ENCODE measurements around the gene SDCBP2. TPM values are rescaled to one million over a fixed set of nuclear protein-coding genes. Genes with fewer than 3 reads are reported as not detected.

Gene SDCBP2
- total and polyA plus RNA-seq, 7 experiments from 2014 or later = 1.0 to 3.6 (median 1.4) TPM

GRCh38 chr20:1338096-1338495 lies 9.2 kb upstream of the SDCBP2 start:
- no peaks in the 10 kb centered on the region for H3K9me3 ChIP-seq (ENCODE audit: control insufficient read depth in 2 of 3, low read length in 3 of 3)
- Mint-ChIP-seq H3K9me3 (no peaks in the 10 kb centered on the region), H3K36me3 (peaks cover 0 to 9% (median 5%) of the 10 kb centered on the region in 5 donors), H3K4me3 (no peak overlapping the region), H3K27ac (peak overlapping the region in 2 of 9 donors; percentile 62 to 90), H3K27me3 (no peaks in the 10 kb centered on the region), H3K4me1 (peaks cover 15 to 42% (median 32%) of the 10 kb centered on the region in 7 donors)
- no peaks in the 10 kb centered on the region for H3K27me3 ChIP-seq (ENCODE audit: control insufficient read depth in 2 of 2, insufficient read depth in 2 of 2, low read length in 2 of 2)
- ChIA-PET CTCF (interaction anchor here (1.0 kb wide), 1 partner anchor 26 kb away, joined by 4 read pairs; no protein-coding TSS in a partner anchor), POLR2A (interaction anchor here (0.7 to 1.1 kb wide), 2 partner anchors 13 to 24 kb away, joined by 3 read pairs; no protein-coding TSS in a partner anchor)
- H3K27ac ChIP-seq (ENCODE audit: low read depth, low read length) = no peak overlapping the region
- ATAC-seq = no peak
- DNase-seq = no peak
- intact Hi-C loops (cut with micrococcal nuclease) = no loop called here
- no peak overlapping the region for H3K4me3 ChIP-seq (ENCODE audit: low read length)
- H3K36me3 ChIP-seq (ENCODE audit: control insufficient read depth in 2 of 3, insufficient read depth in 3 of 3, low read length in 3 of 3) = peaks cover 0 to 9% (median 0%) of the 10 kb centered on the region in 3 experiments
- peaks cover 0 to 11% of the 10 kb centered on the region in 2 donors for H3K4me1 ChIP-seq (ENCODE audit: control insufficient read depth in 2 of 2, insufficient read depth in 2 of 2, low read length in 2 of 2)

GRCh38 chr20:1337441-1337840 lies 8.5 kb upstream of the SDCBP2 start:
- H3K27ac ChIP-seq (ENCODE audit: low read depth, low read length) = no peak overlapping the region
- Mint-ChIP-seq H3K27ac (peak overlapping the region in 5 of 9 donors; percentile 58 to 90 (median 62)), H3K4me1 (peaks cover 15 to 46% (median 35%) of the 10 kb centered on the region in 7 donors), H3K36me3 (peaks cover 0 to 11% (median 3%) of the 10 kb centered on the region in 5 donors), H3K9me3 (no peaks in the 10 kb centered on the region), H3K27me3 (no peaks in the 10 kb centered on the region), H3K4me3 (peak overlapping the region in 3 of 10 donors; percentile 10 to 45 (median 19))
- ChIA-PET POLR2A (interaction anchor here (1.1 kb wide), 1 partner anchor 24 kb away, joined by 3 read pairs; no protein-coding TSS in a partner anchor), CTCF (no interaction called here)
- H3K4me1 ChIP-seq (ENCODE audit: control insufficient read depth in 2 of 2, insufficient read depth in 2 of 2, low read length in 2 of 2) = peaks cover 0 to 11% of the 10 kb centered on the region in 2 donors
- no peak for ATAC-seq
- DNase-seq = no peak
- no peak overlapping the region for H3K4me3 ChIP-seq (ENCODE audit: low read length)
- peaks cover 0 to 16% (median 0%) of the 10 kb centered on the region in 3 experiments for H3K36me3 ChIP-seq (ENCODE audit: control insufficient read depth in 2 of 3, insufficient read depth in 3 of 3, low read length in 3 of 3)
- no peaks in the 10 kb centered on the region for H3K27me3 ChIP-seq (ENCODE audit: control insufficient read depth in 2 of 2, insufficient read depth in 2 of 2, low read length in 2 of 2)
- H3K9me3 ChIP-seq (ENCODE audit: control insufficient read depth in 2 of 3, low read length in 3 of 3) = no peaks in the 10 kb centered on the region
- intact Hi-C loops (cut with micrococcal nuclease) = loop anchor here in 1 of 2 donors (2.0 kb wide), 1 partner anchor 55 kb away; the partner anchor contains the start of gene FKBP1A

GRCh38 chr20:1336699-1337367 lies 7.9 kb upstream of the SDCBP2 start:
- peak in 3 of 9 donors; percentile 22 to 33 (median 24) for DNase-seq
- Histone ChIP-seq H3K27ac (ENCODE audit: low read depth, low read length) (peak overlapping the region; percentile 48), H3K4me3 (ENCODE audit: low read length) (no peak overlapping the region), H3K4me1 (ENCODE audit: control insufficient read depth in 2 of 2, insufficient read depth in 2 of 2, low read length in 2 of 2) (peaks cover 0 to 11% of the 10 kb centered on the region in 2 donors), H3K36me3 (ENCODE audit: control insufficient read depth in 2 of 3, insufficient read depth in 3 of 3, low read length in 3 of 3) (peaks cover 0 to 17% (median 0%) of the 10 kb centered on the region in 3 experiments), H3K27me3 (ENCODE audit: control insufficient read depth in 2 of 2, insufficient read depth in 2 of 2, low read length in 2 of 2) (no peaks in the 10 kb centered on the region), H3K9me3 (ENCODE audit: control insufficient read depth in 2 of 3, low read length in 3 of 3) (no peaks in the 10 kb centered on the region)
- peaks cover 15 to 46% (median 37%) of the 10 kb centered on the region in 7 donors for H3K4me1 Mint-ChIP-seq
- no peaks in the 10 kb centered on the region for H3K27me3 Mint-ChIP-seq
- peaks cover 0 to 13% (median 0%) of the 10 kb centered on the region in 5 donors for H3K36me3 Mint-ChIP-seq
- ChIA-PET CTCF (no interaction called here), POLR2A (interaction anchor here (1.3 to 1.4 kb wide), 3 partner anchors 10 to 17 kb away, joined by 3 to 6 read pairs (median 4); no protein-coding TSS in a partner anchor)
- ATAC-seq = peak; percentile 54
- intact Hi-C loops (cut with micrococcal nuclease) = loop anchor here in 1 of 2 donors (2.0 kb wide), 1 partner anchor 56 kb away; the partner anchor contains the start of gene FKBP1A
- H3K27ac Mint-ChIP-seq = peak overlapping the region; percentile 54 to 91 (median 78)
- H3K4me3 Mint-ChIP-seq = peak overlapping the region; percentile 27 to 70 (median 56)
- H3K9me3 Mint-ChIP-seq = no peaks in the 10 kb centered on the region

- ATAC-seq (no peak), DNase-seq (no peak)
- no peaks in the 10 kb centered on the region for H3K9me3 ChIP-seq (ENCODE audit: control insufficient read depth in 2 of 3, low read length in 3 of 3)
- Mint-ChIP-seq H3K36me3 (peaks cover 0 to 15% (median 0%) of the 10 kb centered on the region in 5 donors), H3K9me3 (no peaks in the 10 kb centered on the region), H3K27ac (peak overlapping the region in 8 of 9 donors; percentile 62 to 91 (median 81)), H3K4me1 (peaks cover 17 to 50% (median 42%) of the 10 kb centered on the region in 7 donors), H3K4me3 (peak overlapping the region in 4 of 10 donors; percentile 28 to 65 (median 56)), H3K27me3 (no peaks in the 10 kb centered on the region)
- peak overlapping the region; percentile 40 for H3K27ac ChIP-seq (ENCODE audit: low read depth, low read length)
- H3K4me3 ChIP-seq (ENCODE audit: low read length) = no peak overlapping the region
- peaks cover 0 to 11% of the 10 kb centered on the region in 2 donors for H3K4me1 ChIP-seq (ENCODE audit: control insufficient read depth in 2 of 2, insufficient read depth in 2 of 2, low read length in 2 of 2)
- POLR2A ChIA-PET = interaction anchor here (1.3 to 1.4 kb wide), 3 partner anchors 9 to 16 kb away, joined by 3 to 6 read pairs (median 4); no protein-coding TSS in a partner anchor
- no peaks in the 10 kb centered on the region for H3K27me3 ChIP-seq (ENCODE audit: control insufficient read depth in 2 of 2, insufficient read depth in 2 of 2, low read length in 2 of 2)
- CTCF ChIA-PET = interaction anchor here (0.6 kb wide), 1 partner anchor 20 kb away, joined by 3 read pairs; no protein-coding TSS in a partner anchor
- intact Hi-C loops (cut with micrococcal nuclease) = loop anchor here in 1 of 2 donors (2.0 kb wide), 1 partner anchor 57 kb away; the partner anchor contains the start of gene FKBP1A
- peaks cover 0 to 21% (median 0%) of the 10 kb centered on the region in 3 experiments for H3K36me3 ChIP-seq (ENCODE audit: control insufficient read depth in 2 of 3, insufficient read depth in 3 of 3, low read length in 3 of 3)
Measured at GRCh38 chr20:1335961-1336698, 7.2 kb upstream of the SDCBP2 start.

GRCh38 chr20:1334761-1335160 lies 5.8 kb upstream of the SDCBP2 start:
- Histone ChIP-seq H3K27ac (ENCODE audit: low read depth, low read length) (no peak overlapping the region), H3K9me3 (ENCODE audit: control insufficient read depth in 2 of 3, low read length in 3 of 3) (no peaks in the 10 kb centered on the region), H3K36me3 (ENCODE audit: control insufficient read depth in 2 of 3, insufficient read depth in 3 of 3, low read length in 3 of 3) (peaks cover 0 to 30% (median 0%) of the 10 kb centered on the region in 3 experiments), H3K4me3 (ENCODE audit: low read length) (no peak overlapping the region), H3K4me1 (ENCODE audit: control insufficient read depth in 2 of 2, insufficient read depth in 2 of 2, low read length in 2 of 2) (peaks cover 0 to 21% of the 10 kb centered on the region in 2 donors), H3K27me3 (ENCODE audit: control insufficient read depth in 2 of 2, insufficient read depth in 2 of 2, low read length in 2 of 2) (no peaks in the 10 kb centered on the region)
- intact Hi-C loops (cut with micrococcal nuclease) = no loop called here
- ChIA-PET POLR2A (no interaction called here), CTCF (no interaction called here)
- Mint-ChIP-seq H3K4me1 (peaks cover 26 to 62% (median 55%) of the 10 kb centered on the region in 7 donors), H3K27me3 (no peaks in the 10 kb centered on the region), H3K36me3 (peaks cover 0 to 20% (median 0%) of the 10 kb centered on the region in 5 donors), H3K4me3 (no peak overlapping the region), H3K9me3 (no peaks in the 10 kb centered on the region), H3K27ac (peak overlapping the region in 2 of 9 donors; percentile 16 to 64)
- DNase-seq (no peak), ATAC-seq (no peak)

GRCh38 chr20:1334370-1334731 lies 5.4 kb upstream of the SDCBP2 start:
- Histone ChIP-seq H3K4me1 (ENCODE audit: control insufficient read depth in 2 of 2, insufficient read depth in 2 of 2, low read length in 2 of 2) (peaks cover 0 to 21% of the 10 kb centered on the region in 2 donors), H3K36me3 (ENCODE audit: control insufficient read depth in 2 of 3, insufficient read depth in 3 of 3, low read length in 3 of 3) (peaks cover 0 to 30% (median 0%) of the 10 kb centered on the region in 3 experiments), H3K4me3 (ENCODE audit: low read length) (no peak overlapping the region), H3K27me3 (ENCODE audit: control insufficient read depth in 2 of 2, insufficient read depth in 2 of 2, low read length in 2 of 2) (no peaks in the 10 kb centered on the region), H3K27ac (ENCODE audit: low read depth, low read length) (no peak overlapping the region), H3K9me3 (ENCODE audit: control insufficient read depth in 2 of 3, low read length in 3 of 3) (no peaks in the 10 kb centered on the region)
- POLR2A ChIA-PET = no interaction called here
- no peak overlapping the region for H3K4me3 Mint-ChIP-seq
- intact Hi-C loops (cut with micrococcal nuclease) = no loop called here
- CTCF ChIA-PET = no interaction called here
- no peaks in the 10 kb centered on the region for H3K27me3 Mint-ChIP-seq
- ATAC-seq = no peak
- peaks cover 0 to 20% (median 0%) of the 10 kb centered on the region in 5 donors for H3K36me3 Mint-ChIP-seq
- H3K9me3 Mint-ChIP-seq = no peaks in the 10 kb centered on the region
- peak overlapping the region in 3 of 9 donors; percentile 41 to 64 (median 43) for H3K27ac Mint-ChIP-seq
- peaks cover 30 to 66% (median 59%) of the 10 kb centered on the region in 7 donors for H3K4me1 Mint-ChIP-seq
- DNase-seq = no peak
